H1 (cell line): ENCODE results near the gene DRC1. TPM values are rescaled to one million over a fixed set of nuclear protein-coding genes. Genes with fewer than 3 reads are reported as not detected.

Experiments used
- CTCF ChIA-PET: fragments of 300-600 bp; sonication (Branson Sonifier 250); formaldehyde crosslinking; loops from one replicate; lab custom pipeline; 2021; ENCODE audit not compliant: partially characterized antibody; lab: Charles Lee
- POLR2A ChIA-PET: fragments of 300-600 bp; sonication (Branson Sonifier 250); formaldehyde crosslinking; loops from one replicate; lab custom pipeline; 2021; ENCODE audit warnings: inconsistent platforms; ENCODE audit not compliant: partially characterized antibody; lab: Charles Lee
- DNase-seq, 2 experiments: peaks; one replicate each; pipeline versions ENCODE4 v3.0.0 to v3.0.0-alpha.2; 2010 to 2022; ENCODE audit warnings: low spot score in 2 of 2, low read depth in 1 of 2, mixed read lengths in 1 of 2
- FAIRE-seq: peaks from 2 replicates; lab custom pipeline; 2011; peaks lifted over from hg19 to GRCh38; lab: Jason Lieb, UNC
- H2AFZ ChIP-seq: 2 replicates; pipeline ENCODE4 v1.8.1; 2012; ENCODE audit warnings: low read length, inconsistent platforms
- H2AK5ac ChIP-seq: 2 replicates; pipeline ENCODE4 v1.6.1; 2013; ENCODE audit warnings: low read depth, low read length
- H2BK120ac ChIP-seq: replicated peaks from 2 replicates; pipeline ENCODE3; 2013; ENCODE audit warnings: low read depth, low read length, inconsistent platforms
- H2BK12ac ChIP-seq: 2 replicates; pipeline ENCODE4 v1.6.1; 2013; ENCODE audit warnings: low read depth, low read length
- H2BK15ac ChIP-seq: 2 replicates; pipeline ENCODE4 v1.6.1; 2013; ENCODE audit warnings: low read length
- H2BK20ac ChIP-seq: 2 replicates; pipeline ENCODE4 v1.6.1; 2013; ENCODE audit warnings: low read length
- H2BK5ac ChIP-seq: 2 replicates; pipeline ENCODE4 v1.6.1; 2013; ENCODE audit warnings: low read depth, low read length
- H3K14ac ChIP-seq: 2 replicates; pipeline ENCODE4 v1.6.1; 2013; ENCODE audit warnings: inconsistent platforms; ENCODE audit not compliant: insufficient read length
- H3K18ac ChIP-seq: 2 replicates; pipeline ENCODE4 v1.6.1; 2013; ENCODE audit warnings: low read length; ENCODE audit errors: extremely low read depth
- H3K23ac ChIP-seq: 2 replicates; pipeline ENCODE4 v1.6.1; 2013; ENCODE audit warnings: inconsistent platforms; ENCODE audit not compliant: insufficient read length
- H3K23me2 ChIP-seq: 2 replicates; pipeline ENCODE4 v1.6.1; 2013; ENCODE audit warnings: low read depth, low read length
- H3K27ac ChIP-seq: 2 replicates; pipeline ENCODE4 v1.6.1; 2011; ENCODE audit warnings: low read depth, low read length, inconsistent platforms
- H3K27me3 ChIP-seq, 4 experiments: replicated peaks in 1 of 4; 1 replicate in 1 of 4; 2 replicates in 3 of 4; pipeline versions ENCODE4 v1.6.1 to v1.8.1; 2011 to 2013; ENCODE audit warnings: low read length in 3 of 4, mild to moderate bottlenecking in 3 of 4, inconsistent platforms in 2 of 4, mixed read lengths in 2 of 4, moderate library complexity in 1 of 4; ENCODE audit not compliant: control insufficient read depth in 3 of 4, insufficient read depth in 3 of 4; ENCODE audit errors: extremely low read depth in 1 of 4
- H3K36me3 ChIP-seq, 4 experiments: 2 replicates each; pipeline versions ENCODE4 v1.6.1 to v1.8.1; 2011 to 2013; ENCODE audit warnings: mild to moderate bottlenecking in 4 of 4, low read length in 3 of 4, moderate library complexity in 2 of 4, control low read depth in 1 of 4, inconsistent platforms in 1 of 4; ENCODE audit not compliant: insufficient read depth in 4 of 4, control insufficient read depth in 2 of 4
- H3K4ac ChIP-seq: replicated peaks from 2 replicates; pipeline ENCODE3; 2013; ENCODE audit warnings: low read length, low read depth, mixed read lengths, inconsistent platforms; ENCODE audit not compliant: insufficient read length
- H3K4me1 ChIP-seq, 4 experiments: replicated peaks in 1 of 4; 1 replicate in 1 of 4; 2 replicates in 3 of 4; pipeline versions ENCODE4 v1.6.1 to v1.8.1; 2011 to 2013; ENCODE audit warnings: low read length in 3 of 4, inconsistent platforms in 2 of 4, mixed read lengths in 1 of 4; ENCODE audit not compliant: insufficient read depth in 4 of 4, control insufficient read depth in 3 of 4
- H3K4me2 ChIP-seq, 2 experiments: 2 replicates each; pipeline versions ENCODE4 v1.6.1 to v1.8.1; 2011 to 2013; ENCODE audit warnings: low read depth in 2 of 2, low read length in 2 of 2, control low read depth in 1 of 2, inconsistent platforms in 1 of 2, mild to moderate bottlenecking in 1 of 2; ENCODE audit not compliant: insufficient read depth in 1 of 2
- H3K4me3 ChIP-seq, 4 experiments: fragments of 200-600, 300-600 bp in 1 of 4; sonication (generic), shearing (Covaris generic), sonication (Bioruptor Twin) in 1 of 4; 2 replicates each; pipeline versions ENCODE4 v1.5.1 to v1.8.1; 2011 to 2016; ENCODE audit warnings: low read length in 4 of 4, low read depth in 3 of 4, control low read depth in 2 of 4, inconsistent platforms in 2 of 4, mild to moderate bottlenecking in 2 of 4, mixed read lengths in 1 of 4, moderate library complexity in 1 of 4; ENCODE audit not compliant: insufficient read depth in 2 of 4; ENCODE audit errors: extremely low read depth in 1 of 4
- H3K56ac ChIP-seq: replicated peaks from 2 replicates; pipeline ENCODE3; 2013; ENCODE audit warnings: low read depth, mild to moderate bottlenecking, mixed read lengths, low read length, inconsistent platforms; ENCODE audit not compliant: insufficient read length
- H3K79me1 ChIP-seq: 2 replicates; pipeline ENCODE4 v1.6.1; 2013; ENCODE audit warnings: low read depth, low read length, control low read depth
- H3K79me2 ChIP-seq, 2 experiments: 2 replicates each; pipeline versions ENCODE4 v1.6.1 to v1.8.1; 2012 to 2013; ENCODE audit warnings: low read length in 2 of 2, mild to moderate bottlenecking in 2 of 2, inconsistent platforms in 1 of 2; ENCODE audit not compliant: insufficient read depth in 2 of 2, control insufficient read depth in 1 of 2
- H3K9ac ChIP-seq, 4 experiments: replicated peaks in 1 of 4; 1 replicate in 1 of 4; 2 replicates in 3 of 4; pipeline versions ENCODE4 v1.6.1 to v1.8.1; 2011 to 2013; ENCODE audit warnings: low read depth in 3 of 4, low read length in 3 of 4, control low read depth in 2 of 4, mild to moderate bottlenecking in 2 of 4, moderate library complexity in 2 of 4, inconsistent platforms in 1 of 4; ENCODE audit errors: extremely low read depth in 1 of 4
- H3K9me3 ChIP-seq, 2 experiments: 2 replicates each; pipeline versions ENCODE4 v1.6.1 to v1.8.1; 2012 to 2013; ENCODE audit warnings: mild to moderate bottlenecking in 2 of 2, moderate library complexity in 2 of 2, control low read depth in 1 of 2, inconsistent platforms in 1 of 2, low read depth in 1 of 2, low read length in 1 of 2, mixed read lengths in 1 of 2; ENCODE audit not compliant: insufficient read depth in 2 of 2
- H4K20me1 ChIP-seq, 2 experiments: replicated peaks in 1 of 2; 2 replicates each; pipeline versions ENCODE3 to v1.8.1; 2011 to 2013; ENCODE audit warnings: inconsistent platforms in 2 of 2, low read length in 2 of 2, mild to moderate bottlenecking in 1 of 2; ENCODE audit not compliant: insufficient read depth in 2 of 2, control insufficient read depth in 1 of 2
- H4K5ac ChIP-seq: 2 replicates; pipeline ENCODE4 v1.6.1; 2013; ENCODE audit warnings: low read length, low read depth, mixed read lengths, inconsistent platforms; ENCODE audit not compliant: insufficient read length
- H4K8ac ChIP-seq: 2 replicates; pipeline ENCODE4 v1.8.0; 2013; ENCODE audit warnings: mild to moderate bottlenecking, moderate library complexity, low read length, inconsistent platforms; ENCODE audit not compliant: insufficient read depth; ENCODE audit errors: extremely low read depth
- H4K91ac ChIP-seq: replicated peaks from 2 replicates; pipeline ENCODE3; 2013; ENCODE audit warnings: low read length, mixed read lengths, inconsistent platforms; ENCODE audit not compliant: insufficient read length
- KDM4A ChIP-seq: IDR thresholded peaks from one replicate; pipeline ENCODE4 v1.7.1; 2012; ENCODE audit warnings: low read depth, mild to moderate bottlenecking, moderate library complexity, low read length, inconsistent platforms; ENCODE audit not compliant: severe bottlenecking
- RXRA ChIP-seq: IDR thresholded peaks from 2 replicates; pipeline ENCODE4 v1.6.1; 2011; ENCODE audit warnings: low read depth, mild to moderate bottlenecking, low read length, moderate library complexity; ENCODE audit not compliant: insufficient read depth
- ZNF274 ChIP-seq: IDR thresholded peaks from 2 replicates; pipeline ENCODE4 v1.7.0; 2012; ENCODE audit warnings: low read length, borderline replicate concordance; ENCODE audit errors: extremely low read depth
- WGBS, 2 experiments: shearing (Covaris generic) in 1 of 2; methylation state at CpG; one replicate each; pipeline versions ENCODE4 v1.1.6 to v1.1.7; 2013 to 2015; ENCODE audit warnings: low lambda C conversion rate in 2 of 2, mixed read lengths in 2 of 2, inconsistent platforms in 1 of 2, low coverage in 1 of 2, missing lambda C conversion rate in 1 of 2; ENCODE audit not compliant: insufficient replicate concordance in 2 of 2, insufficient coverage in 1 of 2, insufficient read length in 1 of 2; ENCODE audit errors: extremely low coverage in 1 of 2, missing lambda C conversion rate in 1 of 2; 5-methylcytosine and 5-hydroxymethylcytosine counted together
- polyA plus RNA-seq, 7 experiments: library from polyadenylated mRNA; depleted of rRNA in 3 of 7; stranded (reverse) in 5 of 7; unstranded in 2 of 7; fragments of >200 nt in 5 of 7; fragments of 200-250 nt in 2 of 7; gene quantifications; 1 replicate in 5 of 7; 2 replicates in 1 of 7; 4 replicates in 1 of 7; pipeline versions ENCODE4 v1.2.1 to v1.2.3, GENCODE V29; 2011 to 2013; ENCODE audit warnings: missing spikeins in 2 of 7, mixed read lengths in 2 of 7
- total RNA-seq: library from RNA; stranded (reverse); fragmentation: NEBNext Ultra II Directional; extraction: Animal tissue kit (Norgen Biotek cat#: 25700); gene quantifications from 2 replicates; pipeline ENCODE4 v1.2.1, GENCODE V29; 2021
- TF ChIP-seq, protein P1 (sequence below): IDR thresholded peaks from 2 replicates; pipeline ENCODE4 v1.6.1; 2011; ENCODE audit warnings: low read depth, mild to moderate bottlenecking, low read length; ENCODE audit not compliant: insufficient read depth

The DRC1 gene
- total and polyA plus RNA-seq, 2 of the 8 experiments (the other 6 are each of a cell fraction or from before 2014, with no cell fraction given) = 0.08 TPM; not detected in 1

DNA sequence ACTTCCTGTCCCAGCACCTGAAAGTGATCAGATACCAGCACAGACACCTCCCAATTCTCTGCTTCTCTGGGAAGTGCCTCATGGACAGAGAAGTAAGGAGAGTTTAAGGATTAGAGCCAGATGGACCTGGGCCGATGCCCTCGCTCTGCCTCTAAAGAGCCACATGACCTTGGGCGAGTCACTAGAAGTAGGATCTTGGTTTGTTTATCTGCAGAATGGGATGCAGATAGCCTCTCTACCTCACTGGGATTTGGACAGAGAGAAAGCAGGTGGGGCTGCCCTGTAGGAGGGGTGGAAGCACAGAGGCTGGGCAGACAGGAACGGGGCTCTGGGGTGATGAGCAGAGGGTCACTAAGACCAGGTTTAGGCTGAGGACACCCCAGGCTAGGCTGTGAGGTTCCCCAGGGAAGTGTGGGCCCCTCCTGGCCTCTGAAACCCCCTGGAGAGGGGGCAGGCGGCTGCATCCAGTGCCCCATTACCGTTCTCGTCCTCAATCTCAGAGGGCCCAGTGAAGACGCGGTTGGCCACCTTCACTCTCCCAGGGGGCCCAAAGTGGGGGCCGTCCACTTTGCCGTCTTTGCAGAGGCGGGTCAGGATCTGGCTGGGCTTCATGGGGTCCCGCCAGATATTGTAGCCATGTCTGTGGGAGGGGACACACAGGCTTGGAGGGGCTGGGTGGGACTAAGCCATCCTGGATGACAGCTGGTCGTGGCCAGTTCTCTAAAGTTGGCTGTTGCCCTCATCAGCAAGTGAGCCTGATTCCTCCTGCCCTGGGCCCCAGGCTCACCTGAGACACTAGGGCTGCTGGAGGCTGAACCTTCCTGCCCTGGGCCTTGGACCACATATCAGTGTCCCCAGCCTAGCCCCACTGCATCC is 62.9 kb downstream of the DRC1 start:
- peaks cover 0 to 23% (median 3%) of the 10 kb centered on the region in 4 experiments; a peak in 6 of 7 replicates for H3K4me1 ChIP-seq
- H3K4ac ChIP-seq = no peak overlapping the region
- H3K79me2 ChIP-seq = no peaks in the 10 kb centered on the region
- H3K18ac ChIP-seq = no peak overlapping the region; the same call in none of the 2 replicates
- H2BK20ac ChIP-seq = peak overlapping the region; percentile 80; the same call in 1 of the 2 replicates
- no peak overlapping the region for H3K14ac ChIP-seq
- no peaks in the 10 kb centered on the region for H3K36me3 ChIP-seq
- H2BK120ac ChIP-seq = no peak overlapping the region
- H3K23me2 ChIP-seq = no peaks in the 10 kb centered on the region
- POLR2A ChIA-PET = interaction anchor here (1.3 kb wide), 1 partner anchor 13 kb away, joined by 3 read pairs; the partner anchor contains the start of gene OTOF
- no peak overlapping the region for H3K56ac ChIP-seq
- H2AFZ ChIP-seq = no peak overlapping the region
- no peaks in the 10 kb centered on the region for H3K79me1 ChIP-seq
- peak overlapping the region; percentile 91; the same call in 1 of the 2 replicates for H2BK5ac ChIP-seq
- 89% methylated on average over 14 of the region's 14 CpGs; no CpG with 5 or more reads in 1 of the 2 experiments for WGBS, 2 experiments
- H2BK15ac ChIP-seq = no peak overlapping the region; the same call in 1 of the 2 replicates
- no peaks in the 10 kb centered on the region for H3K27me3 ChIP-seq
- TF ChIP-seq ZNF274 (no peak), KDM4A (no peak), RXRA (no peak)
- TF ChIP-seq, protein P1, sequence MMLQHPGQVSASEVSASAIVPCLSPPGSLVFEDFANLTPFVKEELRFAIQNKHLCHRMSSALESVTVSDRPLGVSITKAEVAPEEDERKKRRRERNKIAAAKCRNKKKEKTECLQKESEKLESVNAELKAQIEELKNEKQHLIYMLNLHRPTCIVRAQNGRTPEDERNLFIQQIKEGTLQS = no peak
- TF ChIP-seq, all 59 proteins: peak for 0
- CTCF ChIA-PET = interaction anchor here (1.2 to 1.5 kb wide), 2 partner anchors 16 to 38 kb away, joined by 3 to 4 read pairs; no protein-coding TSS in a partner anchor
- H4K20me1 ChIP-seq = no peaks in the 10 kb centered on the region
- no peak overlapping the region for H3K4me2 ChIP-seq
- DNase-seq (no peak), FAIRE-seq (no peak)
- H3K9me3 ChIP-seq = no peaks in the 10 kb centered on the region
- H4K91ac ChIP-seq = peak overlapping the region; percentile 32
- H2AK5ac ChIP-seq = no peak overlapping the region
- peak overlapping the region; percentile 45; the same call in 1 of the 2 replicates for H4K8ac ChIP-seq
- H4K5ac ChIP-seq = no peak overlapping the region
- H3K23ac ChIP-seq = no peak overlapping the region
- H2BK12ac ChIP-seq = peak overlapping the region; percentile 87
- H3K27ac ChIP-seq = no peak overlapping the region
- no peak overlapping the region for H3K4me3 ChIP-seq
- no peak overlapping the region for H3K9ac ChIP-seq
